ENCODE measurements around the gene ELMOD3.

The ELMOD3 gene

GRCh38 chr2:85390941-85391669, 36.5 kb downstream of the ELMOD3 start:
- H3K4me1 ChIP-seq (ENCODE audit: insufficient read depth, low read length) = peaks cover 13% of the 10 kb centered on the region
- peaks cover 4% of the 10 kb centered on the region for H3K36me3 ChIP-seq (ENCODE audit: insufficient read depth, low read length)
- H2AFZ ChIP-seq (ENCODE audit: low read depth, low read length) = no peak overlapping the region
- no peaks in the 10 kb centered on the region for H3K27me3 ChIP-seq (ENCODE audit: insufficient read depth, low read length)
- H3K9me3 ChIP-seq (ENCODE audit: low read length) = no peaks in the 10 kb centered on the region
- H3K4me3 ChIP-seq (ENCODE audit: low read length) = no peak overlapping the region

GRCh38 chr2:85393836-85394235, 39.3 kb downstream of the ELMOD3 start:
- Histone ChIP-seq H3K27me3 (ENCODE audit: insufficient read depth, low read length) (no peaks in the 10 kb centered on the region), H3K4me1 (ENCODE audit: insufficient read depth, low read length) (peaks cover 5% of the 10 kb centered on the region), H3K36me3 (ENCODE audit: insufficient read depth, low read length) (peaks cover 2% of the 10 kb centered on the region), H2AFZ (ENCODE audit: low read depth, low read length) (no peak overlapping the region), H3K9me3 (ENCODE audit: low read length) (no peaks in the 10 kb centered on the region), H3K4me3 (ENCODE audit: low read length) (no peak overlapping the region)

GRCh38 chr2:85394261-85394681, 39.7 kb downstream of the ELMOD3 start:
- Histone ChIP-seq H3K4me3 (ENCODE audit: low read length) (no peak overlapping the region), H3K9me3 (ENCODE audit: low read length) (no peaks in the 10 kb centered on the region), H3K4me1 (ENCODE audit: insufficient read depth, low read length) (peaks cover under 1% of the 10 kb centered on the region), H3K36me3 (ENCODE audit: insufficient read depth, low read length) (peaks cover 2% of the 10 kb centered on the region), H2AFZ (ENCODE audit: low read depth, low read length) (no peak overlapping the region), H3K27me3 (ENCODE audit: insufficient read depth, low read length) (no peaks in the 10 kb centered on the region)

GRCh38 chr2:85394976-85395375, 40.4 kb downstream of the ELMOD3 start:
- no peak overlapping the region for H3K4me3 ChIP-seq (ENCODE audit: low read length)
- H3K36me3 ChIP-seq (ENCODE audit: insufficient read depth, low read length) = peaks cover 2% of the 10 kb centered on the region

GRCh38 chr2:85395912-85396475, 41.4 kb downstream of the ELMOD3 start:
- Histone ChIP-seq H2AFZ (ENCODE audit: low read depth, low read length) (no peak overlapping the region), H3K4me3 (ENCODE audit: low read length) (no peak overlapping the region), H3K4me1 (ENCODE audit: insufficient read depth, low read length) (no peaks in the 10 kb centered on the region), H3K36me3 (ENCODE audit: insufficient read depth, low read length) (no peaks in the 10 kb centered on the region), H3K9me3 (ENCODE audit: low read length) (no peaks in the 10 kb centered on the region), H3K27me3 (ENCODE audit: insufficient read depth, low read length) (no peaks in the 10 kb centered on the region)

More at GRCh38 chr2:85394976-85395375, 40.4 kb downstream of the ELMOD3 start:
- Histone ChIP-seq H3K4me1 (ENCODE audit: insufficient read depth, low read length) (no peaks in the 10 kb centered on the region), H3K27me3 (ENCODE audit: insufficient read depth, low read length) (no peaks in the 10 kb centered on the region), H2AFZ (ENCODE audit: low read depth, low read length) (no peak overlapping the region), H3K9me3 (ENCODE audit: low read length) (no peaks in the 10 kb centered on the region)

GRCh38 chr2:85396531-85397470, 42.2 kb downstream of the ELMOD3 start:
- no peak overlapping the region for H3K4me3 ChIP-seq (ENCODE audit: low read length)
- no peak overlapping the region for H2AFZ ChIP-seq (ENCODE audit: low read depth, low read length)
- no peaks in the 10 kb centered on the region for H3K4me1 ChIP-seq (ENCODE audit: insufficient read depth, low read length)
- H3K27me3 ChIP-seq (ENCODE audit: insufficient read depth, low read length) = no peaks in the 10 kb centered on the region
- no peaks in the 10 kb centered on the region for H3K9me3 ChIP-seq (ENCODE audit: low read length)
- H3K36me3 ChIP-seq (ENCODE audit: insufficient read depth, low read length) = no peaks in the 10 kb centered on the region

- H3K36me3 ChIP-seq (ENCODE audit: insufficient read depth, low read length) = no peaks in the 10 kb centered on the region
- no peaks in the 10 kb centered on the region for H3K9me3 ChIP-seq (ENCODE audit: low read length)
- H2AFZ ChIP-seq (ENCODE audit: low read depth, low read length) = no peak overlapping the region
- no peaks in the 10 kb centered on the region for H3K4me1 ChIP-seq (ENCODE audit: insufficient read depth, low read length)
- no peaks in the 10 kb centered on the region for H3K27me3 ChIP-seq (ENCODE audit: insufficient read depth, low read length)
- H3K4me3 ChIP-seq (ENCODE audit: low read length) = no peak overlapping the region
Measured at GRCh38 chr2:85397925-85398331, 43.4 kb downstream of the ELMOD3 start.

GRCh38 chr2:85398426-85399182, 44.0 kb downstream of the ELMOD3 start:
- H3K4me3 ChIP-seq (ENCODE audit: low read length) = no peak overlapping the region
- H2AFZ ChIP-seq (ENCODE audit: low read depth, low read length) = no peak overlapping the region
- H3K27me3 ChIP-seq (ENCODE audit: insufficient read depth, low read length) = no peaks in the 10 kb centered on the region
- no peaks in the 10 kb centered on the region for H3K9me3 ChIP-seq (ENCODE audit: low read length)
- no peaks in the 10 kb centered on the region for H3K4me1 ChIP-seq (ENCODE audit: insufficient read depth, low read length)
- H3K36me3 ChIP-seq (ENCODE audit: insufficient read depth, low read length) = no peaks in the 10 kb centered on the region

GRCh38 chr2:85399183-85399455, 44.5 kb downstream of the ELMOD3 start:
- H2AFZ ChIP-seq (ENCODE audit: low read depth, low read length) = no peak overlapping the region
- H3K27me3 ChIP-seq (ENCODE audit: insufficient read depth, low read length) = no peaks in the 10 kb centered on the region
- no peak overlapping the region for H3K4me3 ChIP-seq (ENCODE audit: low read length)
- no peaks in the 10 kb centered on the region for H3K4me1 ChIP-seq (ENCODE audit: insufficient read depth, low read length)
- H3K36me3 ChIP-seq (ENCODE audit: insufficient read depth, low read length) = no peaks in the 10 kb centered on the region
- H3K9me3 ChIP-seq (ENCODE audit: low read length) = no peaks in the 10 kb centered on the region

GRCh38 chr2:85400023-85400422, 45.5 kb downstream of the ELMOD3 start:
- Histone ChIP-seq H3K4me3 (ENCODE audit: low read length) (no peak overlapping the region), H3K27me3 (ENCODE audit: insufficient read depth, low read length) (no peaks in the 10 kb centered on the region), H2AFZ (ENCODE audit: low read depth, low read length) (no peak overlapping the region), H3K9me3 (ENCODE audit: low read length) (no peaks in the 10 kb centered on the region), H3K36me3 (ENCODE audit: insufficient read depth, low read length) (no peaks in the 10 kb centered on the region), H3K4me1 (ENCODE audit: insufficient read depth, low read length) (peaks cover 3% of the 10 kb centered on the region)

GRCh38 chr2:85400541-85401463, 46.2 kb downstream of the ELMOD3 start:
- H3K4me3 ChIP-seq (ENCODE audit: low read length) = no peak overlapping the region
- H3K9me3 ChIP-seq (ENCODE audit: low read length) = no peaks in the 10 kb centered on the region
- no peak overlapping the region for H2AFZ ChIP-seq (ENCODE audit: low read depth, low read length)
- H3K36me3 ChIP-seq (ENCODE audit: insufficient read depth, low read length) = no peaks in the 10 kb centered on the region
- H3K27me3 ChIP-seq (ENCODE audit: insufficient read depth, low read length) = no peaks in the 10 kb centered on the region
- peaks cover 8% of the 10 kb centered on the region for H3K4me1 ChIP-seq (ENCODE audit: insufficient read depth, low read length)

GRCh38 chr2:85401464-85401805, 46.9 kb downstream of the ELMOD3 start:
- Histone ChIP-seq H3K4me3 (ENCODE audit: low read length) (no peak overlapping the region), H3K4me1 (ENCODE audit: insufficient read depth, low read length) (peaks cover 8% of the 10 kb centered on the region), H3K9me3 (ENCODE audit: low read length) (no peaks in the 10 kb centered on the region), H2AFZ (ENCODE audit: low read depth, low read length) (no peak overlapping the region), H3K36me3 (ENCODE audit: insufficient read depth, low read length) (no peaks in the 10 kb centered on the region), H3K27me3 (ENCODE audit: insufficient read depth, low read length) (no peaks in the 10 kb centered on the region)
